Measurements from ENCODE around the gene CAPN9.

The CAPN9 gene

DNA sequence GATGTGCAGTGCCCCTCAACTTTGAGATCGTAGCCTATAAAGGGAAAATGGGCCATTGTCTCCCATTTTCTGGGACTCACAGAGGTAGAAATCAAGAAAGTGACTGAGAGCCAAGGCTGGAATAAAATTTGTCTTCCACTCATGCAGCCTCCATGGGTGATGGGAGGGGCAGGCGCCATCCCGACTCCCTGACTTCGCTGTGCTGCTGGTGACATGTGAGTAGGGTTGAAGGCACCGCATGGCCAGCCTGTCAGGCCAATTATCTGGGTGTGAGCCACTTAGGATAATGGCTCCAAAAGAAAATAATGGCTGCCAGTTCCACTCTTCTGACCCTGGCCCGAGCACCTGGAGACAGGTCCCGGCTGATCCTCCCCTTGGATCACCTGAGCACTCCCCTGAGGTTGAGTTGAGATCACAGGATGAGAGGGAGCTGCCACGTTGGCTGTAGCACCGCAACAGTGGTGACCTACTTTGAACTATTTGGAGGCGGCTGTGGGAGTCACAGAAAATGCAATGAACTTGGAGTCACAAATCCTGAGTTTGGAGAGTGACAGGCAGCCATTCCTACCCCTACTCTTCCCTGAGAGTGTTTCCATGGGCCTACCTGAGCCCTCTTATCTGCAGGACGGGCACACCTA lies 26.3 kb downstream of the CAPN9 start:
- no peak for TF ChIP-seq Cebpa-rat (IDR thresholded peaks at IDR 0.05)
- no peaks in the 10 kb centered on the region for H3K36me3 ChIP-seq
- no peak overlapping the region for H3K4me3 ChIP-seq
- H3K27ac ChIP-seq = no peak overlapping the region
- no peak overlapping the region for H3K4me2 ChIP-seq
- H3K4me1 ChIP-seq = no peaks in the 10 kb centered on the region
- H3K27me3 ChIP-seq = no peaks in the 10 kb centered on the region
- H3K9ac ChIP-seq = no peak overlapping the region
- no peaks in the 10 kb centered on the region for H4K20me1 ChIP-seq
- H3K9me3 ChIP-seq (replicated peaks in 1 of 11) = peaks cover 0 to 8% (median 6%) of the 10 kb centered on the region in 11 experiments; a peak in 6 of 22 replicates

DNA sequence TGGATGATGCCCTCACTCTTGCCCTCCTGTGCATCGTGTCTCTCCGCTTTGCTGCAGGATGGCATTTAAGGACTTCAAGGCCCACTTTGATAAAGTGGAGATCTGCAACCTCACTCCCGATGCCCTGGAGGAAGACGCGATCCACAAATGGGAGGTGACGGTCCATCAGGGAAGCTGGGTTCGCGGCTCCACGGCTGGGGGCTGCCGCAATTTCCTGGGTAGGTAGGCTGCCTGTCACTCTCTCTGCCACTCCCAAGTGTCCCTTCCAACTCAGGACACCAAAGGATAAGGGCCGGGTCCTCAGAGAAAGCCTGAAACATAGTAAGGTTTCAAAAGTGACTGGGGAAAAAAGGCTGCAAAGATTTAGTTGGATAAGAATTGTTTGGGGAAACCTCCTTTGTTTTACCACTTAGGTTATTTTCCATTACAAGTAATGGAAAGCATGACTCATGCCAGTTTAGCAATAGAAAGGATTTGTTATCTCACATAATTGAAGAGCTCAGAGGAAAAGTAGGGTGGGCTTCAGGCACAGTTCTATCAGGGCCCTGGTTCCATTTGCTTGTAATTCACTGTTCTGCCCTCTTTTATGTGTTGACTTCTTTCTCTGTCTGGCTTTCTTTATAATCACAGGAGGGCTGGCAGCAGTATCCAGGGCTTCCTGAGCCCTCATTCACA lies 31.9 kb downstream of the CAPN9 start:
- Histone ChIP-seq H3K27ac (no peak overlapping the region), H3K9me3 (replicated peaks in 1 of 11) (no peaks in the 10 kb centered on the region), H3K4me3 (no peak overlapping the region), H4K20me1 (no peaks in the 10 kb centered on the region), H3K4me1 (no peaks in the 10 kb centered on the region), H3K36me3 (no peaks in the 10 kb centered on the region), H3K27me3 (no peaks in the 10 kb centered on the region), H3K4me2 (no peak overlapping the region), H3K9ac (no peak overlapping the region)
- no peak for TF ChIP-seq Cebpa-rat (IDR thresholded peaks at IDR 0.05)

DNA sequence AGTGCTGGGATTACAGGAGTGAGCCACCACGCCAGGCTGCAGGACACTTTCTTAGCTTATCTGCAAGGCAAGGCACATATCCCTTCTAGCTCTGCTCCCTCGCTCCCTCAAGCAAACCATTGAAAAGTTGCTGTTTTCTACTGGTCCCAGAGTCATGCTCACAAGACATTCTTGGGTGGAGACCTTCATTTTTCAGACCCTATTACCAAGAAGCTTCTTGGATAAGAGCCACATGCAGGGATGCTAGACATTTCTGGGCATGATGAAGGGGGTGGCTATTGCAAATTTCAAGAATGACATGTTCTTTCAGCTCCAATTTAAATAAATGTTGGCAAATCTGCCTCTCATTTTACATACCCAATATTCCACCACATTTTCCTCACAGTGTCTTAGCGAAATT lies 33.9 kb downstream of the CAPN9 start:
- Histone ChIP-seq H3K4me1 (no peaks in the 10 kb centered on the region), H4K20me1 (no peaks in the 10 kb centered on the region), H3K9me3 (replicated peaks in 1 of 11) (no peaks in the 10 kb centered on the region), H3K27ac (no peak overlapping the region), H3K36me3 (no peaks in the 10 kb centered on the region), H3K4me2 (no peak overlapping the region), H3K27me3 (no peaks in the 10 kb centered on the region), H3K4me3 (no peak overlapping the region), H3K9ac (no peak overlapping the region)
- no peak for TF ChIP-seq Cebpa-rat (IDR thresholded peaks at IDR 0.05)

DNA sequence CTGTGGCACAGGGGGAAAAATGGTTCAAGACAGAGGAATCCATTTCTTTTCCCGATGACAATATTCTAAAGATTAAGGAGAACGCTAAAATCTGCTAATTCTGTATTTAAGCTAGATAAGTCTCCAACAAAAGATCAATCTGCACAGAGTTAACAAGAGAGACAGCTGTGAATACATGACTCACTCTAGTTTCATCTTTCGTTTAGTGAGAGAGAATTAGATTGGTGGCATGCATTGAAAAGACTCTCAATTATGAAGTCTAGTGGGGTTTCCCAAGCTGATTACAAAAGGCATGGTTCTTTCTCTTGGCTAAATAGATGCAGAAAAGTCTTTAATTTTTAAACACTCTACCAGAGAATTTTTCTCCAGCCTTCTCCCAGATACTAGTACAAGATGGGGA lies 34.4 kb downstream of the CAPN9 start:
- Histone ChIP-seq H3K4me1 (no peaks in the 10 kb centered on the region), H3K27ac (no peak overlapping the region), H3K27me3 (no peaks in the 10 kb centered on the region), H3K36me3 (no peaks in the 10 kb centered on the region), H3K4me2 (no peak overlapping the region), H4K20me1 (no peaks in the 10 kb centered on the region), H3K9ac (no peak overlapping the region), H3K4me3 (no peak overlapping the region), H3K9me3 (replicated peaks in 1 of 11) (no peaks in the 10 kb centered on the region)
- TF ChIP-seq Cebpa-rat (IDR thresholded peaks at IDR 0.05) = no peak

DNA sequence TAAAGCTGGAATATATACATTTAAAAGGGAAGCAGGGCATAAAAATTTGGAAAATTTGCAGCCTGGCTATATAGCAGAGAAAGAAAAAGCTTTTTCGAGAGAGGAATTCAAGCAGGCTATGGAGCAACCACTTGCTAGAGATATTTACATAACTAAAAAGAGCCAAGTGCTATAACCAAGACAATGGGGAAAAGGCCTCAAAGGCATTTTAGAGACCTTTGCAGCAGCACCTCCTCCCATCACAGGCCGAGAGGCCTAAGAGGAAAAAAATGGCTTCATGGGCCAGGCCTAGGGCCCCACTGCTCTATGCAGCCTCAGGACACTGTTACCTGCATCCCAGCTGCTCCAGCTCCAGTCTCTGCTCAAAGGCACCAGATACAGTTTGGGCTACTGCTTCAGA lies 37.0 kb downstream of the CAPN9 start:
- no peaks in the 10 kb centered on the region for H3K27me3 ChIP-seq
- peaks cover 0 to 3% (median 0%) of the 10 kb centered on the region in 10 experiments; a peak in 1 of 20 replicates for H3K4me1 ChIP-seq

DNA sequence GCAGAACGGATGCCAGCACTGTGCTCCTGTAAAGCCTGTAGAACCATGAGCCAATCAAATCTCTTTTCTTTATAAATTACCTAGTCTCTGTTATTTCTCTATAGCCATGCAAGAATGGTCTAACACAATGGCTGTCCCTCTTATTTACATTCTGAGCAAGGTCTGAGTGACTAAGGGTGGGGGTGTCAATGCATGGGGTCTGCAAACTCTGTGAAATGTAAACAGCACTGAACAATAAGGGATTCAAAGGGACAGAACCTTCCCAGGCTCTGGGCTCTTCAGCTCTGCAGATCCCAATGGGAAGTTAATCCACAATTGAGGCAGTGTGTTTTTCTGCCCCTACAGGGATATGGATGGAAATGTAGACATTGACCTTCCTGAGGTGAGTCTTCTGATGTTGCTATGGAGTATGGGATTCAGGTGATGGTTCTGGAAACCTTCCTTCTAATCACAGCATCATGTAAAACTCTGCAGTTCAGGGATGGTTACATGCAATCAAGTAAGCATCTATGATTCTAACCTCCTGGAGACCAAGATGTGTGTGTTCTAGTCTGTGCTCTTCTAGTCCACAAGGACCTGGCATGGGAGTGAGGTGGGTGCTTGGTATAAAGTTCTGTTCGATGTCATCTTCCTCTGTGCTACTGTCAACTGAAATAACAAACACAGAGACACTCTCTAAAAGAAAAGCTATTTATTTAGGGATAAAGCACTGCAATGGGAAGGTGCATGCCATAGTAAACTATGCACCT lies 38.6 kb downstream of the CAPN9 start:
- Histone ChIP-seq H3K9me3 (replicated peaks in 1 of 11) (no peaks in the 10 kb centered on the region), H3K36me3 (no peaks in the 10 kb centered on the region), H4K20me1 (no peaks in the 10 kb centered on the region), H3K4me1 (peaks cover 0 to 10% (median 0%) of the 10 kb centered on the region in 10 experiments; a peak in 2 of 20 replicates), H3K4me2 (no peak overlapping the region), H3K9ac (no peak overlapping the region), H3K27me3 (no peaks in the 10 kb centered on the region), H3K4me3 (no peak overlapping the region), H3K27ac (no peak overlapping the region)
- no peak for TF ChIP-seq Cebpa-rat (IDR thresholded peaks at IDR 0.05)

More for the DNA sequence above, 37.0 kb downstream of the CAPN9 start:
- no peak overlapping the region for H3K4me3 ChIP-seq
- no peaks in the 10 kb centered on the region for H3K36me3 ChIP-seq
- TF ChIP-seq Cebpa-rat (IDR thresholded peaks at IDR 0.05) = no peak
- H3K27ac ChIP-seq = no peak overlapping the region
- H3K9ac ChIP-seq = no peak overlapping the region
- H4K20me1 ChIP-seq = no peaks in the 10 kb centered on the region
- no peak overlapping the region for H3K4me2 ChIP-seq
- H3K9me3 ChIP-seq (replicated peaks in 1 of 11) = no peaks in the 10 kb centered on the region

DNA sequence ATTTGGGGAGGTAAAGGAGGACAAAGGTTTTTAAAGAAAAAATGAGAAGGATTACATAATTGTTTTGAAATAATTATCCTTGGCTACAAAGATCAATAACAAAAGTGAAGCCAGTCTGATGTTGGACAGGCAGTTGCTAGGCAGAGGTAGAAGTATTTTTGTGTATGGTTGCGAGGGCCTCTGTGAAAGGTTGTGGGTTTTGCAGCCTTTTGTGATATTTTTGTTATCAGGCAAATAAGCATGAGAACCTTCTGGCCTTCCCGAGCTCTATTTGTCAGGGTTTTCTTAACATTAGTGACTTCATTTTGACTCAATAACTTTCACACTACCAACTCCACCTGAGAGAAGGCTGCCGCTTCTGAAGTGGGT lies 39.2 kb downstream of the CAPN9 start:
- H3K36me3 ChIP-seq = no peaks in the 10 kb centered on the region
- H3K4me1 ChIP-seq = peaks cover 0 to 10% (median 0%) of the 10 kb centered on the region in 10 experiments; a peak in 2 of 20 replicates
- no peak for TF ChIP-seq Cebpa-rat (IDR thresholded peaks at IDR 0.05)
- H3K9ac ChIP-seq = no peak overlapping the region
- no peaks in the 10 kb centered on the region for H4K20me1 ChIP-seq
- H3K4me2 ChIP-seq = no peak overlapping the region
- no peak overlapping the region for H3K4me3 ChIP-seq
- H3K27ac ChIP-seq = no peak overlapping the region
- H3K27me3 ChIP-seq = no peaks in the 10 kb centered on the region
- no peaks in the 10 kb centered on the region for H3K9me3 ChIP-seq (replicated peaks in 1 of 11)

DNA sequence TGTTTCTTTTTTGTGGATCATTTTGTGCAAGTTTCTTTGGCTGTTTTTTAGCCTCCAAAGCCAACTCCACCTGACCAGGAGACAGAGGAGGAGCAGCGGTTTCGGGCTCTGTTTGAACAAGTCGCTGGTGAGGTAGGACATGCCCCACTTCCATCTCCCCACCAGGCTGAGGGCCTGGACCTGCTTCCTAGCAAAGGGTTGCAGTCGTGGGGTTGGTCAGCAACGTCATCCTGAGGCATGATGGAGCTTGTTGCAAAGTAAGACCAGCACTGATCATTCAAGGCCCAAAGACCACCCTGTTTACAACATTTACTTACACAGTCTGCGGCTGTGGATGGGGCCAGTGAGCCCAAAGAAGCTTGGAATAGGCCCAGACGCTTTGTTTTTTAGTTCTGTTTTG lies 40.3 kb downstream of the CAPN9 start:
- Histone ChIP-seq H3K27me3 (no peaks in the 10 kb centered on the region), H3K4me1 (peaks cover 7 to 21% (median 9%) of the 10 kb centered on the region in 10 experiments), H3K36me3 (no peaks in the 10 kb centered on the region), H3K9me3 (replicated peaks in 1 of 11) (no peaks in the 10 kb centered on the region), H3K27ac (no peak overlapping the region), H3K9ac (no peak overlapping the region), H3K4me3 (no peak overlapping the region), H3K4me2 (no peak overlapping the region), H4K20me1 (no peaks in the 10 kb centered on the region)
- TF ChIP-seq Cebpa-rat (IDR thresholded peaks at IDR 0.05) = no peak

DNA sequence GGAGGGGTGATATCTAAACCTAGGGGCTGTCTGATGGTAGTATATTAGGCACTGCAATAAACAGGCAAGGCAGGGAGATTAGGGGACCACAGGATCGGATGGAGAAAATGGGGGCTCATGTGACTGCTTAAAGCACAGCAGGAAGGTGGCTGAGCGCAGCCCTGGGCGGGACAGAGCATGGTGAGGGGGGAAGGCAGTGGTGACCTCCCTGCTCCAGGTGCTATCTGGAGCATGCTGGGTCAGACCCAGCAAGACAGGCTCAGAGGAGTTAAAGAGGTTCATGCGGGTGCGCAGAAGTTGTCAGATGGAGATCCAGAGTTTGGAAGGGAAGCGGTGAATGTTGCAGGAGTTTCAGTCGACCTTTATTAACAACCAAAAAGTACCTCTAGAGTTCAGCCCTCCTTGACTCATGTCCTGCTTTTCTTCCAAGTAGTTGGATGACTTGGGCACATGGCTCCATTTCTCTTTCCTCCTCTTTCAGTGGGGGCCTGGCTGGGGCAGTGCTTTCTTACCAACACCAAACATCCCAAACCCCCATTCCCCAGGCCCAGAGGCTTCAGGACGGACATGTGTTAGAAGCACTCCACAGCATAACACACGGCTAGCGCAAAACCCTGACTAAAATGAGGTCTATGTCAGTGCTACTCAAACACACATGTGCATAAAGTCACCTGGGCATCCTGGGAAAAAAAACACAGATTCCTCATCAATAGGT lies 41.5 kb downstream of the CAPN9 start:
- H3K36me3 ChIP-seq = no peaks in the 10 kb centered on the region
- no peaks in the 10 kb centered on the region for H4K20me1 ChIP-seq
- TF ChIP-seq Cebpa-rat (IDR thresholded peaks at IDR 0.05) = no peak
- H3K9me3 ChIP-seq (replicated peaks in 1 of 11) = no peaks in the 10 kb centered on the region
- peaks cover 8 to 30% (median 16%) of the 10 kb centered on the region in 10 experiments for H3K4me1 ChIP-seq
- no peaks in the 10 kb centered on the region for H3K27me3 ChIP-seq
- H3K27ac ChIP-seq = no peak overlapping the region
- no peak overlapping the region for H3K4me2 ChIP-seq
- H3K9ac ChIP-seq = no peak overlapping the region
- no peak overlapping the region for H3K4me3 ChIP-seq

Data from BLaER1 treated with 17β-estradiol and CSF1 and Interleukin-3, amounts not matched to agents 10 nM and 100 nM (cell line).